Neural cell (in vitro differentiated cells): Measurements from ENCODE around the gene HIPK2. TPM values are rescaled to one million over a fixed set of nuclear protein-coding genes. Genes with fewer than 3 reads are reported as not detected.

ENCODE experiments used
- H2AFZ ChIP-seq: fragments of 200-600, 300-800 bp; sonication (generic), shearing (Covaris generic); 2 replicates; pipeline ENCODE4 v1.6.0; 2014; ENCODE audit warnings: low read depth, mild to moderate bottlenecking, antibody characterized with exemption, low read length, moderate library complexity
- H3F3A ChIP-seq: fragments of 200-600 bp; shearing (Covaris generic); 2 replicates; pipeline ENCODE4 v1.6.1; 2016; ENCODE audit warnings: mild to moderate bottlenecking, moderate library complexity, mixed read lengths, antibody characterized with exemption, low read length; ENCODE audit not compliant: insufficient read depth, poor library complexity, severe bottlenecking
- H3K27ac ChIP-seq: fragments of 200-600, 300-800 bp; sonication (generic), shearing (Covaris generic); 2 replicates; pipeline ENCODE4 v1.5.1; 2014; ENCODE audit warnings: mild to moderate bottlenecking, low read length, moderate library complexity
- H3K27me3 ChIP-seq: fragments of 300-800, 200-600 bp; sonication (generic), shearing (Covaris generic); 2 replicates; pipeline ENCODE4 v1.6.0; 2014; ENCODE audit warnings: mild to moderate bottlenecking, low read depth, low read length, moderate library complexity; ENCODE audit not compliant: insufficient read depth
- H3K36me3 ChIP-seq: fragments of 300-800, 200-600 bp; sonication (generic), shearing (Covaris generic); 2 replicates; pipeline ENCODE4 v1.5.1; 2014; ENCODE audit warnings: mild to moderate bottlenecking, antibody characterized with exemption, low read length, moderate library complexity; ENCODE audit not compliant: insufficient read depth
- H3K4me2 ChIP-seq: fragments of 300-800, 200-600 bp; sonication (generic), shearing (Covaris generic); 2 replicates; pipeline ENCODE4 v1.6.0; 2014; ENCODE audit warnings: mild to moderate bottlenecking, low read length
- H3K4me3 ChIP-seq: fragments of 300-800, 200-600 bp; sonication (generic), shearing (Covaris generic); 2 replicates; pipeline ENCODE4 v1.5.1; 2014; ENCODE audit warnings: mild to moderate bottlenecking, low read length, moderate library complexity
- H3K79me2 ChIP-seq: fragments of 200-600 bp; shearing (Covaris generic); replicated peaks from 2 replicates; pipeline ENCODE4 v1.6.0; 2014; ENCODE audit warnings: mild to moderate bottlenecking, low read length, moderate library complexity; ENCODE audit not compliant: insufficient read depth
- H3K9ac ChIP-seq: fragments of 300-800, 200-600 bp; sonication (generic), shearing (Covaris generic); 2 replicates; pipeline ENCODE4 v1.6.1; 2016; ENCODE audit warnings: mild to moderate bottlenecking, low read length, mixed read lengths
- H3K9me2 ChIP-seq: fragments of 200-600 bp; shearing (Covaris generic); 2 replicates; pipeline ENCODE4 v1.6.1; 2016; ENCODE audit warnings: mild to moderate bottlenecking, low read length, mixed read lengths; ENCODE audit not compliant: insufficient read depth
- H3K9me3 ChIP-seq: fragments of 200-600, 300-800 bp; sonication (generic), shearing (Covaris generic); 2 replicates; pipeline ENCODE4 v1.6.1; 2016; ENCODE audit warnings: mild to moderate bottlenecking, mixed run types, low read length, moderate library complexity, mixed read lengths
- H4K20me1 ChIP-seq: fragments of 200-600 bp; shearing (Covaris generic); 2 replicates; pipeline ENCODE4 v1.6.1; 2016; ENCODE audit warnings: mild to moderate bottlenecking, mixed run types; ENCODE audit not compliant: insufficient read depth
- CTCF ChIP-seq: fragments of 450-650 bp; IDR thresholded peaks from 2 replicates; pipeline ENCODE4 v1.5.1; 2014; ENCODE audit warnings: antibody characterized with exemption, mild to moderate bottlenecking, moderate library complexity; ENCODE audit not compliant: poor library complexity, severe bottlenecking
- EP300 ChIP-seq: fragments of 450-650 bp; conservative IDR thresholded peaks from 2 replicates; pipeline ENCODE4 v1.6.1; 2014; ENCODE audit warnings: antibody characterized with exemption, mild to moderate bottlenecking, moderate library complexity; ENCODE audit not compliant: poor library complexity, severe bottlenecking
- EZH2 ChIP-seq: fragments of 200-600, 300-800 bp; shearing (Covaris generic), sonication (generic); IDR thresholded peaks from 2 replicates; pipeline ENCODE4 v1.6.1; 2014; ENCODE audit warnings: antibody characterized with exemption, low read length, borderline replicate concordance, mild to moderate bottlenecking; ENCODE audit not compliant: insufficient read depth, poor library complexity, severe bottlenecking
- MXI1 ChIP-seq: fragments of 450-650 bp; conservative IDR thresholded peaks from 2 replicates; pipeline ENCODE4 v1.6.1; 2014; ENCODE audit warnings: antibody characterized with exemption, mild to moderate bottlenecking; ENCODE audit not compliant: poor library complexity, severe bottlenecking
- POLR2AphosphoS5 ChIP-seq: IDR thresholded peaks from 2 replicates; pipeline ENCODE4 v1.6.1; 2012
- RAD21 ChIP-seq: fragments of 450-650 bp; conservative IDR thresholded peaks from 2 replicates; pipeline ENCODE4 v1.6.1; 2014; ENCODE audit warnings: antibody characterized with exemption, mild to moderate bottlenecking, moderate library complexity
- REST ChIP-seq: IDR thresholded peaks from 2 replicates; pipeline ENCODE4 v1.6.1; 2012; ENCODE audit warnings: borderline replicate concordance
- SMC3 ChIP-seq: fragments of 450-650 bp; conservative IDR thresholded peaks from 2 replicates; pipeline ENCODE4 v1.6.1; 2014; ENCODE audit warnings: antibody characterized with exemption, mild to moderate bottlenecking, moderate library complexity; ENCODE audit not compliant: poor library complexity
- TAF1 ChIP-seq: IDR thresholded peaks from 2 replicates; pipeline ENCODE4 v1.6.1; 2012; ENCODE audit warnings: low read depth
- polyA plus RNA-seq: library from polyadenylated mRNA; depleted of rRNA; stranded (reverse); fragments of >200 nt; gene quantifications from 2 replicates; pipeline ENCODE4 v1.2.3, GENCODE V29; 2014

HIPK2 gene
- polyA plus RNA-seq, 1 donor from 2014 or later = 8.5 TPM

GRCh38 chr7:139647814-139648390, 129.9 kb downstream of the HIPK2 start:
- Histone ChIP-seq H3K79me2 (peaks cover 3% of the 10 kb centered on the region), H4K20me1 (no peaks in the 10 kb centered on the region), H3K9me3 (no peaks in the 10 kb centered on the region), H3K27me3 (no peaks in the 10 kb centered on the region), H3K9ac (no peak overlapping the region), H3K27ac (no peak overlapping the region), H3K9me2 (no peaks in the 10 kb centered on the region), H3K36me3 (no peaks in the 10 kb centered on the region), H3F3A (no peaks in the 10 kb centered on the region), H3K4me3 (no peak overlapping the region), H2AFZ (no peak overlapping the region), H3K4me2 (no peak overlapping the region)
- no peak for TF ChIP-seq EP300
- TF ChIP-seq MXI1 = no peak
- no peak for TF ChIP-seq EZH2
- no peak for TF ChIP-seq POLR2AphosphoS5
- no peak for TF ChIP-seq CTCF
- TF ChIP-seq REST = no peak
- no peak for TF ChIP-seq TAF1
- TF ChIP-seq RAD21 = no peak
- no peak for TF ChIP-seq SMC3

GRCh38 chr7:139647085-139647484, 130.7 kb downstream of the HIPK2 start:
- Histone ChIP-seq H3K9ac (no peak overlapping the region), H3K4me3 (no peak overlapping the region), H3K9me3 (no peaks in the 10 kb centered on the region), H3K36me3 (no peaks in the 10 kb centered on the region), H3K27ac (no peak overlapping the region), H3K79me2 (peaks cover 3% of the 10 kb centered on the region), H3F3A (no peaks in the 10 kb centered on the region), H2AFZ (no peak overlapping the region), H3K4me2 (no peak overlapping the region), H3K27me3 (no peaks in the 10 kb centered on the region), H3K9me2 (no peaks in the 10 kb centered on the region), H4K20me1 (no peaks in the 10 kb centered on the region)
- TF ChIP-seq EZH2 (no peak), TAF1 (no peak), MXI1 (no peak), REST (no peak), SMC3 (no peak), RAD21 (no peak)
